Measurements from ENCODE around the gene CSTF1. TPM values are rescaled to one million over a fixed set of nuclear protein-coding genes. Genes with fewer than 3 reads are reported as not detected.

CSTF1 gene
- total and polyA plus RNA-seq, 3 donors from 2014 or later: 41.8 to 80.6 (median 53.3) TPM

DNA sequence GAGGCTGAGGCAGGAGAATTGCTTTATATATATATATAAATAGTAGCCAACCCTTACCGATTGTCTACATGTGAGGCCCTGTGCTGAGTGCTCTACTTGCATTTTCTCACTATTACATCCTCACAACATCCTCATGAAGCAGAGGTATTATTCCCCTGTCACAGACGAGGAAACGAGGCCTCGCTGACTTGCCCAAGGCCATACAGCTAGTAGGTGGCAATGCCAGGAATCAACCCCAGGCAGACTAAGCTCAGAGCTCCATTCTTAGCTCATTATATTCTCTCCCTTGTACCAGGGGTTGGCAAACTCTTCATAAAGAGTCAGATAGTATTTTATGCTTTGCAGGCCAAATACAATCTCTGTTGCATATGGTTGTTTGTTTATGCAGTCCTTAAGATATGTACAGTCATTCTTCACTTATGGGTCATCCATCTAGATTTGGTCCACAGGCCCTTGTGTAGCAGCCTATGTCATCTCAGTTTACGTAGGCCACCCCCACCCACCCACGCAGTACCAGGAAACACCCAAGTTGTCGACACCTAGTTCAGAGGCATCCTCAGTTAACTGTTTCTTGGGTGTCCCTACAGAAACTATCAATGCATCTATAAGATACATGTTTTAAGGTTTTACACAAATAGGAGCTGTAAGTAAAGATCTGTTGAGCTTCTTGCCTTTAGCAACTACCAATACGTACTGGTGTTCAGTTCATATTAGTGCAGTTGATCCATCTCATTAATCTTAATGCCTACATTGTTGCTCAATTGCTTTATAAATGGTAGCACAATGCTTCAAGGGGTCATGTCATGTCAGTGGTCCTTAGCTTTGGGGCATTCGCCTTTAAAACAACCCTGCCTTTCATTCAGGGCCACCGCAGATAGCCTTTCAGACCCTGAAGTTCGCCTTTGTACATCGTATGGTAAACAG lies 22.7 kb downstream of the CSTF1 start:
- DNase-seq: no peak
- Histone ChIP-seq H3K27me3 (no peaks in the 10 kb centered on the region), H3K4me1 (peaks cover 10% of the 10 kb centered on the region), H3K9me3 (no peaks in the 10 kb centered on the region), H3K27ac (no peak overlapping the region), H3K4me3 (no peak overlapping the region), H3K36me3 (ENCODE audit: low read depth, missing control alignments) (no peaks in the 10 kb centered on the region)
- intact Hi-C loops (cut with DNase I; ENCODE audit: low total_unique reads): no loop called here
- no peak for TF ChIP-seq POLR2A (IDR thresholded peaks at IDR 0.05)
- TF ChIP-seq CTCF (IDR thresholded peaks at IDR 0.05): no peak
- WGBS, 2 donors: 84 to 91% methylated on average over 12 of the region's 12 CpGs

DNA sequence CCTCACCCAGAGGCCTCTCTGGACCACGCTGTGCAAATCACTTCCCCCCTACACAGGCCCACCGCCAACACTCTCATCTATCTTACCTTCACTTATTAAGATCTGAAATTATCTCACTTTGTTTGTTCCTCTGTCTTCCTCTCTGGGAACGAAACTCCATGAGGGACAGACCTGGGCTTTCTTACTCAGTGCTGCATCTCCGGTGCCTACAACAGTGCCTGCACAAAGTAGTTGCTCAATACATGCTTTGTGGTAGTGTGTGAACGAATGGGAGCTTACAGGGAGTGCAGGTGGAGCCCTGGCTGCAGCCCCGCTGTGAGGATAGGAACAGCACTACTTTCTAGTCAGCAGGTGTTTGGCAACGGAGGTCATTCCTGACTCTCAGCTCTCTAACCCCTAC lies 25.0 kb downstream of the CSTF1 start:
- Histone ChIP-seq H3K4me3 (no peak overlapping the region), H3K27ac (peak overlapping the region in 1 of 2 donors; percentile 62), H3K36me3 (ENCODE audit: low read depth, missing control alignments) (no peaks in the 10 kb centered on the region), H3K9me3 (no peaks in the 10 kb centered on the region), H3K4me1 (peaks cover 2% of the 10 kb centered on the region), H3K27me3 (no peaks in the 10 kb centered on the region)
- no peak for TF ChIP-seq POLR2A (IDR thresholded peaks at IDR 0.05)
- no peak for TF ChIP-seq CTCF (IDR thresholded peaks at IDR 0.05)
- 93 to 95% methylated on average over 7 of the region's 7 CpGs for WGBS, 2 donors
- DNase-seq: no peak
- intact Hi-C loops (cut with DNase I; ENCODE audit: low total_unique reads): no loop called here

- H3K4me1 ChIP-seq: peaks cover 7% of the 10 kb centered on the region
- no peak overlapping the region for H3K4me3 ChIP-seq
- no peak for DNase-seq
- H3K27me3 ChIP-seq: no peaks in the 10 kb centered on the region
- no peaks in the 10 kb centered on the region for H3K9me3 ChIP-seq
- intact Hi-C loops (cut with DNase I; ENCODE audit: low total_unique reads): no loop called here
- WGBS, 2 donors: 82 to 89% methylated on average over 4 of the region's 4 CpGs
- TF ChIP-seq POLR2A (IDR thresholded peaks at IDR 0.05) (no peak), CTCF (IDR thresholded peaks at IDR 0.05) (no peak)
- peak overlapping the region in 1 of 2 donors; percentile 62 for H3K27ac ChIP-seq
- H3K36me3 ChIP-seq (ENCODE audit: low read depth, missing control alignments): no peaks in the 10 kb centered on the region
Measured at GRCh38 chr20:56417911-56418310, 25.5 kb downstream of the CSTF1 start.

DNA sequence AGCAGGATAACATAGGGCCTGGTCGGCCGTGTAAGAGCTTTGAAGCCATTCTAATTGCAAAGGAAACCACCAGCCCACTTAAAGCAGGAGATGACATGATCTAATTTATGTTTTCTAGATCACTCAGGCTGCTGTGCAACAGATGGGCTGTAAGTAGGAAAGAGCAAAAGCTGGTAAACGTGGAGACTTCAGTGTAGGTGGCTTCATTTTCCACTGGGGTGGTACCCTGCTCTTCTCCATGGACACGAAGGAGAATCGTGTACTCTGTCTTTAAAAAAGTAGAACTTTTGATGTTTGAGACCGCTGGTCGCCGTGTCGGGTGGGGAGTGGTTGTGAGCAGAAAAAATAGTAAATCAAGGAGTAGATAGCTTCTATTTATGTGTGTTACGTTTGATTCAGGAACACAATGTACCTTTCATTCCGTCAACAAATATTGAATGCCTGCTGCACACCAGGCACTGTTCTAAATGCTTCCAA lies 26.0 kb downstream of the CSTF1 start:
- no peak for DNase-seq
- WGBS, 2 donors: 60 to 71% methylated on average over 11 of the region's 11 CpGs
- peaks cover 8% of the 10 kb centered on the region for H3K4me1 ChIP-seq
- H3K27ac ChIP-seq: peak overlapping the region in 1 of 2 donors; percentile 62
- no peaks in the 10 kb centered on the region for H3K36me3 ChIP-seq (ENCODE audit: low read depth, missing control alignments)
- no peak for TF ChIP-seq CTCF (IDR thresholded peaks at IDR 0.05)
- TF ChIP-seq POLR2A (IDR thresholded peaks at IDR 0.05): no peak
- H3K4me3 ChIP-seq: no peak overlapping the region
- H3K9me3 ChIP-seq: no peaks in the 10 kb centered on the region
- no peaks in the 10 kb centered on the region for H3K27me3 ChIP-seq
- intact Hi-C loops (cut with DNase I; ENCODE audit: low total_unique reads): no loop called here

Measured in testis (tissue), 3 donors.